ENCODE data around the gene SNRPB. TPM values are rescaled to one million over a fixed set of nuclear protein-coding genes. Genes with fewer than 3 reads are reported as not detected.
A peak's percentile ranks its signal among the peaks of the same experiment; 100 is the strongest.

SNRPB gene
- total and polyA plus RNA-seq, 2 of the 13 experiments (the other 11 are each of a cell fraction or from before 2014, with no cell fraction given) = 473 to 844 TPM

DNA sequence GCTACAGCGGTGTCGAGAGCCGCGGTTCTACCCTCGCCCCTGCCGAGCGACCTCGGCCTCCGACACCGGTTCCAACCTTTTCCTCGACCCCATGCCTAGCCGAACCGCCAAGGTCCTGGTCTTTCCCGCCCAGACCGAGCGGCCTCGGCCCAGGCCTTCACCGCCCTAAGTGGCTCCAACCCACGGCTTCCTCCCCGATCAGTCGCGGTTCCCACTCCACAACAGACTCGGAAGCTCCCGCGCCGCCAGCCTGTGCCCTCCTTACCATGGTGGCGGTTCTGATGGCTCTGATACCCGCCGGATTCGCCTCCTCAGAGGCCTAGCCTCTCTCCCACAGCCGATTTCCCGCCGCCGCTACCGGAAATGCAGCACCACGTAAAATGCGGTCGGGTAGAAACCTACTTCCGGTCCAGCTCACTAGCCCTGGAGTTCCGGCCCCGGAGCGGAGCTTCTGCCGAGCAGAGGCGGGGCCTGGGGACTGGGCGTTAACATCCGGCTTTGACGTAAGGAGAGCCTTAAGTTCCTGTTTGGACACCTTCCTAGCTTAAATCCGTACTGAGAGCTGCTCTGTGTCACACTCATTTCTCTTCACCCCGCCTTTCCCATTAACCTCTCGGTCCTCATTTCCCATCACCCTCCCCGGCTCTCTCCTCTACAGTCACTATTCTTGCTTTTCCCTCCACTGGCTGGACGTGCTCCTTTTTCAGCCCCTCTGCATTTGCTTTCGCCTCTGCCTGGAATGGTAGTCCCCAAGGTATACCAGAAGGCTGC lies at the start of gene SNRPB (continued):
- TF ChIP-seq, protein P1, sequence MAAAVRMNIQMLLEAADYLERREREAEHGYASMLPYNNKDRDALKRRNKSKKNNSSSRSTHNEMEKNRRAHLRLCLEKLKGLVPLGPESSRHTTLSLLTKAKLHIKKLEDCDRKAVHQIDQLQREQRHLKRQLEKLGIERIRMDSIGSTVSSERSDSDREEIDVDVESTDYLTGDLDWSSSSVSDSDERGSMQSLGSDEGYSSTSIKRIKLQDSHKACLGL (CRISPR knock-in tag; IDR thresholded peaks at IDR 0.05) = peak; percentile 96
- TF ChIP-seq, protein P2, sequence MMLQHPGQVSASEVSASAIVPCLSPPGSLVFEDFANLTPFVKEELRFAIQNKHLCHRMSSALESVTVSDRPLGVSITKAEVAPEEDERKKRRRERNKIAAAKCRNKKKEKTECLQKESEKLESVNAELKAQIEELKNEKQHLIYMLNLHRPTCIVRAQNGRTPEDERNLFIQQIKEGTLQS (CRISPR knock-in tag; IDR thresholded peaks at IDR 0.05) = peak; percentile 82
- TF ChIP-seq ZSCAN29 (CRISPR knock-in tag; conservative IDR thresholded peaks at IDR 0.05) = 0 out of 2 replicates have a peak, but pooled peaks have one; percentile 93
- TF ChIP-seq, protein P3, sequence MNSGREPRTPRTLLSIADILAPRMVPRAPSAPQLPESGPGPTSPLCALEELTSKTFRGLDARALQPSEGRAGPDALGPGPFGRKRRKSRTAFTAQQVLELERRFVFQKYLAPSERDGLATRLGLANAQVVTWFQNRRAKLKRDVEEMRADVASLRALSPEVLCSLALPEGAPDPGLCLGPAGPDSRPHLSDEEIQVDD (CRISPR knock-in tag; IDR thresholded peaks at IDR 0.05; ENCODE audit: borderline replicate concordance) = peak; percentile 95; the same call in 1 of the 2 replicates
- TF ChIP-seq, protein P4, sequence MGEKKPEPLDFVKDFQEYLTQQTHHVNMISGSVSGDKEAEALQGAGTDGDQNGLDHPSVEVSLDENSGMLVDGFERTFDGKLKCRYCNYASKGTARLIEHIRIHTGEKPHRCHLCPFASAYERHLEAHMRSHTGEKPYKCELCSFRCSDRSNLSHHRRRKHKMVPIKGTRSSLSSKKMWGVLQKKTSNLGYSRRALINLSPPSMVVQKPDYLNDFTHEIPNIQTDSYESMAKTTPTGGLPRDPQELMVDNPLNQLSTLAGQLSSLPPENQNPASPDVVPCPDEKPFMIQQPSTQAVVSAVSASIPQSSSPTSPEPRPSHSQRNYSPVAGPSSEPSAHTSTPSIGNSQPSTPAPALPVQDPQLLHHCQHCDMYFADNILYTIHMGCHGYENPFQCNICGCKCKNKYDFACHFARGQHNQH (CRISPR knock-in tag; IDR thresholded peaks at IDR 0.05) = peak; percentile 99
- TF ChIP-seq, protein P5, sequence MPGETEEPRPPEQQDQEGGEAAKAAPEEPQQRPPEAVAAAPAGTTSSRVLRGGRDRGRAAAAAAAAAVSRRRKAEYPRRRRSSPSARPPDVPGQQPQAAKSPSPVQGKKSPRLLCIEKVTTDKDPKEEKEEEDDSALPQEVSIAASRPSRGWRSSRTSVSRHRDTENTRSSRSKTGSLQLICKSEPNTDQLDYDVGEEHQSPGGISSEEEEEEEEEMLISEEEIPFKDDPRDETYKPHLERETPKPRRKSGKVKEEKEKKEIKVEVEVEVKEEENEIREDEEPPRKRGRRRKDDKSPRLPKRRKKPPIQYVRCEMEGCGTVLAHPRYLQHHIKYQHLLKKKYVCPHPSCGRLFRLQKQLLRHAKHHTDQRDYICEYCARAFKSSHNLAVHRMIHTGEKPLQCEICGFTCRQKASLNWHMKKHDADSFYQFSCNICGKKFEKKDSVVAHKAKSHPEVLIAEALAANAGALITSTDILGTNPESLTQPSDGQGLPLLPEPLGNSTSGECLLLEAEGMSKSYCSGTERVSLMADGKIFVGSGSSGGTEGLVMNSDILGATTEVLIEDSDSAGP (CRISPR knock-in tag; IDR thresholded peaks at IDR 0.05; ENCODE audit: borderline replicate concordance) = peak; percentile 99
- peak; percentile 63 for TF ChIP-seq NFYB (CRISPR knock-in tag; IDR thresholded peaks at IDR 0.05)
- TF ChIP-seq, protein P6, sequence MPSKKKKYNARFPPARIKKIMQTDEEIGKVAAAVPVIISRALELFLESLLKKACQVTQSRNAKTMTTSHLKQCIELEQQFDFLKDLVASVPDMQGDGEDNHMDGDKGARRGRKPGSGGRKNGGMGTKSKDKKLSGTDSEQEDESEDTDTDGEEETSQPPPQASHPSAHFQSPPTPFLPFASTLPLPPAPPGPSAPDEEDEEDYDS (CRISPR knock-in tag; IDR thresholded peaks at IDR 0.05) = peak; percentile 99
- peak; percentile 99 for TF ChIP-seq ZNF44 (CRISPR knock-in tag; IDR thresholded peaks at IDR 0.05)
- TF ChIP-seq HNRNPL (IDR thresholded peaks at IDR 0.05; ENCODE audit: low read depth, low read length) = peak; percentile 98
- peak; percentile 77; the same call in 1 of the 2 replicates for TF ChIP-seq HOXA7 (CRISPR knock-in tag; IDR thresholded peaks at IDR 0.05)
- TF ChIP-seq ONECUT2 (CRISPR knock-in tag; IDR thresholded peaks at IDR 0.05) = peak; percentile 68; the same call in 1 of the 2 replicates
- peak; percentile 97 for TF ChIP-seq FOXK1 (CRISPR knock-in tag; IDR thresholded peaks at IDR 0.05; ENCODE audit: borderline replicate concordance, low read depth)
- peak; percentile 100 for TF ChIP-seq ZNF678 (CRISPR knock-in tag; IDR thresholded peaks at IDR 0.05)
- peak; percentile 77; the same call in 1 of the 2 replicates for TF ChIP-seq RELA (CRISPR knock-in tag; IDR thresholded peaks at IDR 0.05)
- TF ChIP-seq ZNF615 (CRISPR knock-in tag; IDR thresholded peaks at IDR 0.05; ENCODE audit: borderline replicate concordance) = peak; percentile 99
- peak; percentile 84; the same call in 1 of the 2 replicates for TF ChIP-seq HMG20B (CRISPR knock-in tag; conservative IDR thresholded peaks at IDR 0.05)
- peak; percentile 98; the same call in 1 of the 2 replicates for TF ChIP-seq SMAD9 (CRISPR knock-in tag; IDR thresholded peaks at IDR 0.05)
- TF ChIP-seq MTF1 (CRISPR knock-in tag; IDR thresholded peaks at IDR 0.05) = peak; percentile 80
- peak; percentile 93; the same call in 1 of the 2 replicates for TF ChIP-seq ZNF160 (CRISPR knock-in tag; IDR thresholded peaks at IDR 0.05)
- TF ChIP-seq PHB2 (IDR thresholded peaks at IDR 0.05; ENCODE audit: partially characterized antibody) = no peak
- no peak for TF ChIP-seq RAD51 (IDR thresholded peaks at IDR 0.05; ENCODE audit: borderline replicate concordance)
- no peak for TF ChIP-seq SYNCRIP (IDR thresholded peaks at IDR 0.05; ENCODE audit: insufficient read depth, low read depth, low read length)
- peak; percentile 89; the same call in 1 of the 2 replicates for TF ChIP-seq U2AF2 (IDR thresholded peaks at IDR 0.05; ENCODE audit: low read depth, low read length)
- TF ChIP-seq JDP2 (CRISPR knock-in tag; IDR thresholded peaks at IDR 0.05; ENCODE audit: borderline replicate concordance) = peak; percentile 87; the same call in 1 of the 2 replicates
